ENCODE data around the gene CTLA4.

DNA sequence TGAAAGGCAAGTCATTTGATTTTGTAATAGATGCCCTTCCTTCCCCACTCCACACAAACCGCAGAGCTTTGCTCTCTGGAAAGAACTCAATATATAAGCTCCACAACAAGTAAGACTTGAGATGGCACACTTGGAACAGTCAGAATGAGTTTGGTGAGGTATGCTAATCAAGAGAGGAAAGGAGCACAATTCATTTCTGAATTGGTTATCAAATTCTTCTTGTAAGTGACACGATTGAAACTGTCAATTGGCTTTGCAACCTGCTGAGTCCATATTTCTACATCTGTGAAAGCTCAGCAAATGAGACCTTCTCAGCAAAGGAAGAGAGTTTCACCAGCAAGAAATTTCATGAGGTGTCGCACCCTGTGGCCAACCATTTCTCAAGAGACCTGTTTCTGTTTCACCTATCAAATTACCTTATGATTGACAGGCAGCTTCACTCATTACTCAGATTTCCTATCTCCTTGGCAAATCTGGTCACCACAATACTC lies 19.1 kb downstream of the CTLA4 start:
- no peak for TF ChIP-seq CTCF (conservative IDR thresholded peaks at IDR 0.05; ENCODE audit: low read length)
- no peak for TF ChIP-seq EZH2phosphoT487 (IDR thresholded peaks at IDR 0.05; ENCODE audit: borderline replicate concordance, low read depth, low read length)

All from OCI-LY7 (cell line).